Neuronal stem cell (in vitro differentiated cells): Measurements from ENCODE around the gene TAX1BP1.

Experiments
- DNase-seq: peaks from one replicate; pipeline ENCODE4 v3.0.0-alpha.2; 2013; ENCODE audit warnings: low spot score
- H2AFZ ChIP-seq: one replicate; pipeline ENCODE4 v1.6.1; 2013; ENCODE audit warnings: mild to moderate bottlenecking, low read length, inconsistent platforms
- H2AK5ac ChIP-seq: 2 replicates; pipeline ENCODE4 v1.6.1; 2013; ENCODE audit warnings: low read depth, mild to moderate bottlenecking, inconsistent platforms, low read length, moderate library complexity, mixed read lengths
- H2BK120ac ChIP-seq: 2 replicates; pipeline ENCODE4 v1.6.1; 2013; ENCODE audit warnings: low read depth, mild to moderate bottlenecking, inconsistent platforms, low read length, moderate library complexity, mixed read lengths
- H2BK12ac ChIP-seq: one replicate; pipeline ENCODE4 v1.6.1; 2013; ENCODE audit warnings: low read length, inconsistent platforms
- H2BK15ac ChIP-seq: 2 replicates; pipeline ENCODE4 v1.6.1; 2013; ENCODE audit warnings: mild to moderate bottlenecking, low read length, inconsistent platforms, mixed read lengths
- H2BK5ac ChIP-seq: one replicate; pipeline ENCODE4 v1.6.1; 2013; ENCODE audit warnings: inconsistent platforms, mild to moderate bottlenecking, low read length, moderate library complexity
- H3K14ac ChIP-seq: one replicate; pipeline ENCODE4 v1.6.1; 2013; ENCODE audit warnings: low read length, inconsistent platforms
- H3K18ac ChIP-seq: 2 replicates; pipeline ENCODE4 v1.6.1; 2013; ENCODE audit warnings: low read length, inconsistent platforms
- H3K23ac ChIP-seq: 2 replicates; pipeline ENCODE4 v1.6.1; 2013; ENCODE audit warnings: low read depth, mild to moderate bottlenecking, mixed read lengths, low read length, inconsistent platforms; ENCODE audit not compliant: poor library complexity
- H3K27ac ChIP-seq: replicated peaks from 3 replicates; pipeline ENCODE4 v1.5.1; 2013; ENCODE audit warnings: low read length, inconsistent platforms
- H3K27me3 ChIP-seq, 3 experiments: 2 replicates each; pipeline ENCODE4 v1.6.1; 2013; ENCODE audit warnings: low read length in 3 of 3, mild to moderate bottlenecking in 2 of 3, inconsistent platforms in 1 of 3, low read depth in 1 of 3, mixed read lengths in 1 of 3, moderate library complexity in 1 of 3; ENCODE audit not compliant: control insufficient read depth in 3 of 3, insufficient read depth in 3 of 3
- H3K36me3 ChIP-seq, 2 donors: replicated peaks in 1 of 2; 2 replicates each; pipeline ENCODE4 v1.6.1; 2013; ENCODE audit warnings: low read length in 2 of 2; ENCODE audit not compliant: control insufficient read depth in 2 of 2, insufficient read depth in 2 of 2
- H3K4ac ChIP-seq: 2 replicates; pipeline ENCODE4 v1.6.1; 2013; ENCODE audit warnings: inconsistent platforms, mild to moderate bottlenecking, low read length, moderate library complexity
- H3K4me1 ChIP-seq, 2 donors: 1 replicate in 1 of 2; 2 replicates in 1 of 2; pipeline ENCODE4 v1.6.1; 2013; ENCODE audit warnings: low read length in 2 of 2, low read depth in 1 of 2; ENCODE audit not compliant: control insufficient read depth in 2 of 2, insufficient read depth in 1 of 2
- H3K4me2 ChIP-seq: one replicate; pipeline ENCODE4 v1.6.1; 2013; ENCODE audit warnings: mild to moderate bottlenecking, low read length, inconsistent platforms; ENCODE audit not compliant: insufficient read depth, poor library complexity, severe bottlenecking
- H3K4me3 ChIP-seq, 2 donors: 2 replicates each; pipeline ENCODE4 v1.5.1; 2013; ENCODE audit warnings: low read length in 2 of 2, mild to moderate bottlenecking in 2 of 2, inconsistent platforms in 1 of 2, moderate library complexity in 1 of 2
- H3K79me1 ChIP-seq: one replicate; pipeline ENCODE4 v1.6.1; 2013; ENCODE audit warnings: low read depth, mild to moderate bottlenecking, inconsistent platforms, low read length, moderate library complexity
- H3K9ac ChIP-seq: one replicate; pipeline ENCODE4 v1.6.1; 2013; ENCODE audit warnings: mild to moderate bottlenecking, low read depth, low read length, inconsistent platforms; ENCODE audit not compliant: poor library complexity
- H3K9me3 ChIP-seq, 2 donors: replicated peaks in 1 of 2; 2 replicates each; pipeline versions ENCODE3 to v1.6.1; 2013; ENCODE audit warnings: low read length in 2 of 2, mild to moderate bottlenecking in 2 of 2, inconsistent platforms in 1 of 2, low read depth in 1 of 2, mixed read lengths in 1 of 2, moderate library complexity in 1 of 2; ENCODE audit not compliant: control insufficient read depth in 2 of 2, insufficient read depth in 1 of 2
- H4K8ac ChIP-seq: one replicate; pipeline ENCODE4 v1.6.1; 2013; ENCODE audit warnings: low read depth, mild to moderate bottlenecking, inconsistent platforms, low read length, moderate library complexity
- H4K91ac ChIP-seq: one replicate; pipeline ENCODE4 v1.6.1; 2013; ENCODE audit warnings: low read length, low read depth, mild to moderate bottlenecking, inconsistent platforms; ENCODE audit not compliant: poor library complexity
- WGBS, 2 donors: extraction: QIAGEN DNeasy Blood & Tissue Kit; methylation state at CpG; one replicate each; pipeline ENCODE4 v1.1.7; 2013; ENCODE audit warnings: missing lambda C conversion rate in 2 of 2, mixed read lengths in 1 of 2; ENCODE audit not compliant: insufficient read length in 2 of 2, insufficient replicate concordance in 1 of 2; ENCODE audit errors: extremely low coverage in 2 of 2; 5-methylcytosine and 5-hydroxymethylcytosine counted together

The TAX1BP1 gene

DNA sequence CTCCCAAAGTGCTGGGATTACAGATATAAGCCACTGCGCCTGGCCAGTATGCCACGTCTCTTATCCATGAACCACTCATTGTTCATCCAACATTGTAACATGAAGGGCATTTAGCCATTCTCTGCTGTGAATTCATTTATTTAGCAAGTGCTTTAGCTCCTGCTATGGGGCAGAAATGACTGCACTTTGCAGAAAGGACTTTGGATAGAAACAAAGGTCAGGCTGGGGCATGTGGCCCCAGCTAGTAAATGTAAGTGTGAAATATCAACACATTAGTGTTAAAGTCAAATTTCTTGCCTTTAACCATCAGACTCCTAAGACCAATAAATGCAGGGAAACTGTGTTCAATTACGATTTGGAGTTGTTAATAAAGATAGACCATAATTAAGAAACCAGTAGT lies 27.7 kb upstream of the TAX1BP1 start:
- H3K14ac ChIP-seq, result no peak overlapping the region
- no CpG with 5 or more reads among the region's 3 CpGs for WGBS, 2 donors
- H4K91ac ChIP-seq, result no peak overlapping the region
- H3K23ac ChIP-seq, result no peak overlapping the region
- H3K9me3 ChIP-seq, result no peaks in the 10 kb centered on the region
- H2BK5ac ChIP-seq, result no peak overlapping the region
- no peak overlapping the region for H3K4ac ChIP-seq
- H3K27ac ChIP-seq, result no peak overlapping the region
- H2AFZ ChIP-seq, result no peak overlapping the region
- no peak overlapping the region for H2BK120ac ChIP-seq
- H3K4me1 ChIP-seq, result no peaks in the 10 kb centered on the region
- H4K8ac ChIP-seq, result no peak overlapping the region
- H3K4me3 ChIP-seq, result no peak overlapping the region
- no peak for DNase-seq
- H3K4me2 ChIP-seq, result no peak overlapping the region
- no peaks in the 10 kb centered on the region for H3K79me1 ChIP-seq
- H2BK15ac ChIP-seq, result no peak overlapping the region
- H3K36me3 ChIP-seq, result no peaks in the 10 kb centered on the region
- H3K27me3 ChIP-seq, result no peaks in the 10 kb centered on the region
- H3K9ac ChIP-seq, result no peak overlapping the region
- H2AK5ac ChIP-seq, result no peak overlapping the region
- no peak overlapping the region for H3K18ac ChIP-seq
- no peak overlapping the region for H2BK12ac ChIP-seq

DNA sequence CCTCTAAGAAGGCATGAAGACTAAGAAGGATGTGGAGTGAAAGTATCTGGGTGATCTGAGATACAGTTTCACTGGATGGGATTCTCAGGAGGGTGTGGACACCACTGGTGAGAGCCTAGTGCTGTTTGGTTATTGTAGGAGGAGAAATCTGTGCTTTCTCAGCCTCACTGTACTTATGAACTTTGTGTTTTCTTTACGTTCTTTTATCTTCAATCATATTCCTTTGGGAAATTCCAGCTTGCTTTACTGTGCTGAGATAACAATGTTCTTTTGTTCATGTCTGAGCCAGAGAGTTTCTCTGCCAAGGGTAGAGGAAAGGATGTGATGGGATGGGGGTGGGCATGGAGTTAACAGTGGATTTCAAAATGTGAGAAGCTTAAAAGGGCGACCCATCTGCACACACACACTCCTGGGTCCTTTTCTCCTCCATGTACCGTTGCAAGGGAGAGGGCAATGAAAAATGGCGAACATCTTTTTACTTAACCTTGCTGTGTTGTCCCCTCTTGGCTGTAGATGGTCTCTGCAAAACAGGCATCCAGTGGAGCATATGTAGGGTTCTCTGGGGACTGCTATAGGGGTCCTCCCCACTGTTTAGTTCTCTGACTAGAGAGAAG lies 25.0 kb upstream of the TAX1BP1 start:
- H3K18ac ChIP-seq, result no peak overlapping the region
- no peak overlapping the region for H2AFZ ChIP-seq
- H2BK15ac ChIP-seq, result no peak overlapping the region
- no peak overlapping the region for H3K14ac ChIP-seq
- no peak overlapping the region for H2AK5ac ChIP-seq
- H3K4me2 ChIP-seq, result no peak overlapping the region
- H3K4ac ChIP-seq, result no peak overlapping the region
- no peak overlapping the region for H3K4me3 ChIP-seq
- no peak overlapping the region for H4K91ac ChIP-seq
- no peak overlapping the region for H3K23ac ChIP-seq
- no peak overlapping the region for H3K27ac ChIP-seq
- H2BK120ac ChIP-seq, result no peak overlapping the region
- H2BK5ac ChIP-seq, result no peak overlapping the region
- H3K36me3 ChIP-seq, result no peaks in the 10 kb centered on the region
- H4K8ac ChIP-seq, result no peak overlapping the region
- no peak overlapping the region for H3K9ac ChIP-seq
- no peak overlapping the region for H2BK12ac ChIP-seq
- H3K9me3 ChIP-seq, result no peaks in the 10 kb centered on the region
- H3K4me1 ChIP-seq, result no peaks in the 10 kb centered on the region
- no peaks in the 10 kb centered on the region for H3K27me3 ChIP-seq
- no peaks in the 10 kb centered on the region for H3K79me1 ChIP-seq
- DNase-seq, result no peak
- no CpG with 5 or more reads among the region's 4 CpGs for WGBS, 2 donors

DNA sequence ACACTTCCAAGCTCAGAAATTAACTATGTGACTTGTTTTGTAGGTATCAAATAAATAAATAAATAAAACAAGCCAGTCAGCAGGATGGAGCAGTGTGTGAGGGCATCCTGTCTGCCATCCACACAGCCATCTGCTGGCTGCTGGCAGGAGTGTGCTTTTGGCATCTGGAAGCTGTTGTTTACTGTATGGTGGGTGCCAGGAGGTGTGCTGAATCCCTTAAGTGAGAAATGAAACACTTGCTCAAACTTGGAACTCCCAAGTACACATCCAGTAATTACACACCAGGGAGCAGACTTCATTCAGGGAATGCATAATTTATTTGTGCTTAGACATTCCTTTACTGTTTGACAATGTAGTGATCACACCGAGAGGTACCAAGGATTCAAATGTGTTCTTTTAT lies 16.9 kb upstream of the TAX1BP1 start:
- no peaks in the 10 kb centered on the region for H3K27me3 ChIP-seq
- H3K14ac ChIP-seq, result no peak overlapping the region
- H3K36me3 ChIP-seq, result no peaks in the 10 kb centered on the region
- H3K27ac ChIP-seq, result no peak overlapping the region
- no peak overlapping the region for H3K23ac ChIP-seq
- no peak overlapping the region for H3K4me3 ChIP-seq
- peaks cover 0 to 4% of the 10 kb centered on the region in 2 donors for H3K4me1 ChIP-seq
- no peak overlapping the region for H2BK120ac ChIP-seq
- no peak overlapping the region for H3K4me2 ChIP-seq
- H4K8ac ChIP-seq, result no peak overlapping the region
- H3K9ac ChIP-seq, result no peak overlapping the region
- H2BK5ac ChIP-seq, result no peak overlapping the region
- H2AK5ac ChIP-seq, result no peak overlapping the region
- H2BK15ac ChIP-seq, result no peak overlapping the region
- H3K79me1 ChIP-seq, result no peaks in the 10 kb centered on the region
- DNase-seq, result no peak
- no peak overlapping the region for H2BK12ac ChIP-seq
- H4K91ac ChIP-seq, result no peak overlapping the region
- H3K4ac ChIP-seq, result no peak overlapping the region
- no peak overlapping the region for H3K18ac ChIP-seq
- H3K9me3 ChIP-seq, result no peaks in the 10 kb centered on the region
- no CpG with 5 or more reads among the region's 1 CpG for WGBS, 2 donors
- H2AFZ ChIP-seq, result peak overlapping the region; percentile 11

GRCh38 chr7:27727058-27727457 lies 12.9 kb upstream of the TAX1BP1 start:
- no peaks in the 10 kb centered on the region for H3K79me1 ChIP-seq
- no CpG with 5 or more reads among the region's 6 CpGs for WGBS, 2 donors
- no peak overlapping the region for H3K4me3 ChIP-seq
- no peak overlapping the region for H2AFZ ChIP-seq
- no peaks in the 10 kb centered on the region for H3K27me3 ChIP-seq
- no peak for DNase-seq
- peaks cover 0 to 4% of the 10 kb centered on the region in 2 donors for H3K4me1 ChIP-seq
- H2BK120ac ChIP-seq, result no peak overlapping the region
- no peaks in the 10 kb centered on the region for H3K9me3 ChIP-seq
- H3K4me2 ChIP-seq, result no peak overlapping the region
- H2BK15ac ChIP-seq, result no peak overlapping the region
- H3K23ac ChIP-seq, result no peak overlapping the region
- H4K91ac ChIP-seq, result no peak overlapping the region
- no peak overlapping the region for H3K14ac ChIP-seq
- H3K18ac ChIP-seq, result no peak overlapping the region
- H2BK12ac ChIP-seq, result no peak overlapping the region
- H3K9ac ChIP-seq, result no peak overlapping the region
- H3K27ac ChIP-seq, result no peak overlapping the region
- H2BK5ac ChIP-seq, result no peak overlapping the region
- no peak overlapping the region for H4K8ac ChIP-seq
- H3K4ac ChIP-seq, result no peak overlapping the region
- H3K36me3 ChIP-seq, result no peaks in the 10 kb centered on the region
- no peak overlapping the region for H2AK5ac ChIP-seq
